ENCODE data around the gene CCBE1. TPM values are rescaled to one million over a fixed set of nuclear protein-coding genes. Genes with fewer than 3 reads are reported as not detected.

CCBE1 gene
- polyA plus RNA-seq, 3 donors: 28.0 to 35.2 (median 32.8) TPM

- DNase-seq (ENCODE audit: extremely low read depth in 1 of 11, low read depth in 9 of 11, low spot score in 4 of 11): no peak
These were observed 57.4 kb downstream of the CCBE1 start for GRCh38 chr18:59639821-59640220.

GRCh38 chr18:59639136-59639535 lies 58.1 kb downstream of the CCBE1 start:
- DNase-seq (ENCODE audit: extremely low read depth in 1 of 11, low read depth in 9 of 11, low spot score in 4 of 11): no peak

GRCh38 chr18:59633961-59634485 lies 63.2 kb downstream of the CCBE1 start:
- no peak for DNase-seq (ENCODE audit: extremely low read depth in 1 of 11, low read depth in 9 of 11, low spot score in 4 of 11)

- DNase-seq (ENCODE audit: extremely low read depth in 1 of 11, low read depth in 9 of 11, low spot score in 4 of 11): no peak
These were observed 63.9 kb downstream of the CCBE1 start for GRCh38 chr18:59633317-59633716.

GRCh38 chr18:59631583-59632181 lies 65.5 kb downstream of the CCBE1 start:
- DNase-seq (ENCODE audit: extremely low read depth in 1 of 11, low read depth in 9 of 11, low spot score in 4 of 11): no peak

- DNase-seq (ENCODE audit: extremely low read depth in 1 of 11, low read depth in 9 of 11, low spot score in 4 of 11): no peak
These were observed 67.3 kb downstream of the CCBE1 start for GRCh38 chr18:59629894-59630293.

- peak in 2 of 11 donors; percentile 56 to 69 for DNase-seq (ENCODE audit: extremely low read depth in 1 of 11, low read depth in 9 of 11, low spot score in 4 of 11)
These were observed 68.2 kb downstream of the CCBE1 start for GRCh38 chr18:59628995-59629394.

GRCh38 chr18:59627414-59627813 lies 69.8 kb downstream of the CCBE1 start:
- no peak for DNase-seq (ENCODE audit: extremely low read depth in 1 of 11, low read depth in 9 of 11, low spot score in 4 of 11)

GRCh38 chr18:59624369-59624765 lies 72.9 kb downstream of the CCBE1 start:
- no peak for DNase-seq (ENCODE audit: extremely low read depth in 1 of 11, low read depth in 9 of 11, low spot score in 4 of 11)

- no peak for DNase-seq (ENCODE audit: extremely low read depth in 1 of 11, low read depth in 9 of 11, low spot score in 4 of 11)
These were observed 73.5 kb downstream of the CCBE1 start for GRCh38 chr18:59623456-59624368.

GRCh38 chr18:59621027-59621426 lies 76.2 kb downstream of the CCBE1 start:
- DNase-seq (ENCODE audit: extremely low read depth in 1 of 11, low read depth in 9 of 11, low spot score in 4 of 11): no peak

- no peak for DNase-seq (ENCODE audit: extremely low read depth in 1 of 11, low read depth in 9 of 11, low spot score in 4 of 11)
These were observed 76.8 kb downstream of the CCBE1 start for GRCh38 chr18:59620381-59620780.

GRCh38 chr18:59619816-59620215 lies 77.4 kb downstream of the CCBE1 start:
- no peak for DNase-seq (ENCODE audit: extremely low read depth in 1 of 11, low read depth in 9 of 11, low spot score in 4 of 11)

- DNase-seq (ENCODE audit: extremely low read depth in 1 of 11, low read depth in 9 of 11, low spot score in 4 of 11): no peak
These were observed 79.7 kb downstream of the CCBE1 start for GRCh38 chr18:59617468-59617932.

- no peak for DNase-seq (ENCODE audit: extremely low read depth in 1 of 11, low read depth in 9 of 11, low spot score in 4 of 11)
These were observed 80.7 kb downstream of the CCBE1 start for GRCh38 chr18:59616501-59616900.

- no peak for DNase-seq (ENCODE audit: extremely low read depth in 1 of 11, low read depth in 9 of 11, low spot score in 4 of 11)
These were observed 83.3 kb downstream of the CCBE1 start for GRCh38 chr18:59613903-59614302.

- DNase-seq (ENCODE audit: extremely low read depth in 1 of 11, low read depth in 9 of 11, low spot score in 4 of 11): no peak
These were observed 84.8 kb downstream of the CCBE1 start for GRCh38 chr18:59612381-59612780.

- DNase-seq (ENCODE audit: extremely low read depth in 1 of 11, low read depth in 9 of 11, low spot score in 4 of 11): no peak
These were observed 86.6 kb downstream of the CCBE1 start for GRCh38 chr18:59610546-59611140.

- no peak for DNase-seq (ENCODE audit: extremely low read depth in 1 of 11, low read depth in 9 of 11, low spot score in 4 of 11)
These were observed 87.6 kb downstream of the CCBE1 start for GRCh38 chr18:59609654-59610053.

- DNase-seq (ENCODE audit: extremely low read depth in 1 of 11, low read depth in 9 of 11, low spot score in 4 of 11): no peak
These were observed 89.8 kb downstream of the CCBE1 start for GRCh38 chr18:59607471-59607870.

Measured in renal cortex interstitium (tissue), 11 donors.